Measurements from ENCODE around the gene SERGEF.
"Not testable (repeated sequence)": the region's sequence is repeated elsewhere in the genome, so short reads cannot be mapped to it uniquely, and the experiment has no call there.

The SERGEF gene

GRCh38 chr11:18000128-18000527 is 12.7 kb downstream of the SERGEF start:
- not testable (repeated sequence) for DNase-seq

GRCh38 chr11:17992916-17993315 is 19.9 kb downstream of the SERGEF start:
- no peak for DNase-seq

GRCh38 chr11:17991783-17992433 is 20.9 kb downstream of the SERGEF start:
- DNase-seq: peak; percentile 56 to 73 (median 65)

GRCh38 chr11:17989306-17989705 is 23.5 kb downstream of the SERGEF start:
- DNase-seq: peak in 2 of 3 donors; percentile 5 to 15

- DNase-seq: no peak
Observed at GRCh38 chr11:17988465-17988864, 24.4 kb downstream of the SERGEF start.

GRCh38 chr11:17987826-17988225 is 25.0 kb downstream of the SERGEF start:
- DNase-seq: no peak

GRCh38 chr11:17986711-17987220 is 26.1 kb downstream of the SERGEF start:
- DNase-seq: no peak

- no peak for DNase-seq
Observed at GRCh38 chr11:17986007-17986710, 26.7 kb downstream of the SERGEF start.

- no peak for DNase-seq
Observed at GRCh38 chr11:17985517-17985916, 27.3 kb downstream of the SERGEF start.

GRCh38 chr11:17983569-17983968 is 29.3 kb downstream of the SERGEF start:
- no peak for DNase-seq

- DNase-seq: peak; percentile 31 to 47 (median 42)
Observed at GRCh38 chr11:17979770-17980371, 33.0 kb downstream of the SERGEF start.

GRCh38 chr11:17978553-17979287 is 34.1 kb downstream of the SERGEF start:
- peak; percentile 45 to 64 (median 58) for DNase-seq

GRCh38 chr11:17976651-17977050 is 36.2 kb downstream of the SERGEF start:
- DNase-seq: no peak

GRCh38 chr11:17974246-17974645 is 38.6 kb downstream of the SERGEF start:
- no peak for DNase-seq

- DNase-seq: peak in 2 of 3 donors; percentile 15 to 23
Observed at GRCh38 chr11:17972987-17973386, 39.9 kb downstream of the SERGEF start.

GRCh38 chr11:17968206-17968605 is 44.6 kb downstream of the SERGEF start:
- DNase-seq: no peak

- no peak for DNase-seq
Observed at GRCh38 chr11:17967661-17968060, 45.2 kb downstream of the SERGEF start.

GRCh38 chr11:17960091-17960490 is 52.8 kb downstream of the SERGEF start:
- DNase-seq: no peak

- DNase-seq: no peak
Observed at GRCh38 chr11:17958446-17958845, 54.4 kb downstream of the SERGEF start.

GRCh38 chr11:17954395-17955252 is 58.2 kb downstream of the SERGEF start:
- peak in 2 of 3 donors; percentile 6 to 7 for DNase-seq

- DNase-seq: no peak
Observed at GRCh38 chr11:17952487-17952886, 60.4 kb downstream of the SERGEF start.
